Tibial nerve (tissue), 4 donors: ENCODE measurements around the gene RPS6KA6. TPM values are rescaled to one million over a fixed set of nuclear protein-coding genes. Genes with fewer than 3 reads are reported as not detected.

Source experiments
- DNase-seq, 2 donors: peaks; one replicate each; pipeline ENCODE4 v3.0.0-alpha.2; 2019; ENCODE audit warnings: low spot score in 2 of 2
- H3K27ac ChIP-seq, 4 donors: fragments of 200-600 bp; sonication (generic) in 3 of 4; one replicate each; pipeline ENCODE4 v1.5.1; 2017 to 2019; ENCODE audit warnings: mild to moderate bottlenecking in 1 of 4
- H3K27me3 ChIP-seq, 2 donors: fragments of 200-600 bp; sonication (generic) in 1 of 2; one replicate each; pipeline versions ENCODE4 v1.5.1 to v1.6.0; 2017 to 2019
- H3K36me3 ChIP-seq, 3 donors: fragments of 200-600 bp; sonication (generic); one replicate each; pipeline ENCODE4 v1.5.1; 2018 to 2019
- H3K4me1 ChIP-seq, 4 donors: fragments of 200-600 bp; sonication (generic) in 3 of 4; one replicate each; pipeline ENCODE4 v1.5.1; 2017 to 2019
- H3K4me3 ChIP-seq, 4 donors: fragments of 200-600 bp; sonication (generic) in 3 of 4; one replicate each; pipeline ENCODE4 v1.5.1; 2017 to 2019; ENCODE audit warnings: mild to moderate bottlenecking in 1 of 4, moderate library complexity in 1 of 4
- H3K9me3 ChIP-seq, 4 donors: fragments of 200-600 bp; sonication (generic) in 3 of 4; one replicate each; pipeline ENCODE4 v1.5.1; 2017 to 2019
- CTCF ChIP-seq, 5 experiments: fragments of 200-600 bp in 3 of 5; fragments of 450-650 bp in 2 of 5; sonication (generic) in 3 of 5; IDR thresholded peaks; one replicate each; pipeline ENCODE4 v1.5.1; 2016 to 2019; ENCODE audit warnings: antibody characterized with exemption in 5 of 5, mild to moderate bottlenecking in 3 of 5, moderate library complexity in 2 of 5
- EP300 ChIP-seq, 2 donors: sonication (generic); formaldehyde crosslinking; IDR thresholded peaks; one replicate each; pipeline ENCODE4 v1.6.1; 2017; ENCODE audit warnings: antibody characterized with exemption in 2 of 2, mild to moderate bottlenecking in 1 of 2
- POLR2A ChIP-seq, 2 donors: fragments of 450-650 bp; IDR thresholded peaks; one replicate each; pipeline ENCODE4 v1.6.1; 2017; ENCODE audit warnings: antibody characterized with exemption in 2 of 2, mild to moderate bottlenecking in 2 of 2, moderate library complexity in 2 of 2
- WGBS, 2 donors: methylation state at CpG; one replicate each; pipeline ENCODE4 v1.1.5; 2018; 5-methylcytosine and 5-hydroxymethylcytosine counted together
- total RNA-seq, 4 donors: library from RNA; depleted of rRNA; stranded (reverse); fragments of >200 nt; gene quantifications; one replicate each; pipeline ENCODE4 v1.1.0, GENCODE V29; 2016

Gene RPS6KA6
- total RNA-seq, 4 donors from 2014 or later: 0.60 to 4.3 (median 1.4) TPM

DNA sequence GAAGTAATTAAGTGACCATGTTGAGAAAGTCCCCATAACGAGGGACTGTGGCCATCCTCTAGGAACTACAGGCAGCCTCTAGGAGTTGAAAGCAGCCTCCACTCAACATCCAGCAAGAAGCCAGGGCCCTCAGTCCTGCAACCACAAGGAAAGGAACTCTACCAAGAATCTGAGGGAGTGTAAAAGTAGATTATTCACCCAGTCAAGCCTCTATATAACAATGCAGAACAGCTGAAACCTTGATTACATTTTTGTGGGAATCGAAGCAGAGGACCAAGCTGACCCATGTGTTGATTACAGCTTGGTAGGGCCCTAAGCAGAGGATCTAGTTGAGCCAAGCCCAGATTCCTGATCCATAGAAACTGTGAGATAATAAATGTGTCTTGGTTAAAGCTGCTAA, 17.1 kb downstream of the RPS6KA6 start:
- H3K4me1 ChIP-seq: no peaks in the 10 kb centered on the region
- no peaks in the 10 kb centered on the region for H3K27me3 ChIP-seq
- H3K9me3 ChIP-seq: no peaks in the 10 kb centered on the region
- no peak for TF ChIP-seq EP300 (IDR thresholded peaks at IDR 0.05)
- no peak for TF ChIP-seq CTCF (IDR thresholded peaks at IDR 0.05)
- no peak for TF ChIP-seq POLR2A (IDR thresholded peaks at IDR 0.05)
- H3K36me3 ChIP-seq: no peaks in the 10 kb centered on the region
- no peak overlapping the region for H3K4me3 ChIP-seq
- no peak for DNase-seq
- WGBS, 2 donors: 67 to 100% methylated on average over 2 of the region's 2 CpGs
- H3K27ac ChIP-seq: no peak overlapping the region

- no peak overlapping the region for H3K4me3 ChIP-seq
- no peaks in the 10 kb centered on the region for H3K36me3 ChIP-seq
- no peak for TF ChIP-seq EP300 (IDR thresholded peaks at IDR 0.05)
- TF ChIP-seq POLR2A (IDR thresholded peaks at IDR 0.05): no peak
- TF ChIP-seq CTCF (IDR thresholded peaks at IDR 0.05): no peak
- no peak for DNase-seq
- H3K4me1 ChIP-seq: no peaks in the 10 kb centered on the region
- H3K9me3 ChIP-seq: no peaks in the 10 kb centered on the region
- 79 to 100% methylated on average over 2 of the region's 2 CpGs for WGBS, 2 donors
- no peaks in the 10 kb centered on the region for H3K27me3 ChIP-seq
- no peak overlapping the region for H3K27ac ChIP-seq
Measured at GRCh38 chrX:84168574-84168973, 19.4 kb downstream of the RPS6KA6 start.

DNA sequence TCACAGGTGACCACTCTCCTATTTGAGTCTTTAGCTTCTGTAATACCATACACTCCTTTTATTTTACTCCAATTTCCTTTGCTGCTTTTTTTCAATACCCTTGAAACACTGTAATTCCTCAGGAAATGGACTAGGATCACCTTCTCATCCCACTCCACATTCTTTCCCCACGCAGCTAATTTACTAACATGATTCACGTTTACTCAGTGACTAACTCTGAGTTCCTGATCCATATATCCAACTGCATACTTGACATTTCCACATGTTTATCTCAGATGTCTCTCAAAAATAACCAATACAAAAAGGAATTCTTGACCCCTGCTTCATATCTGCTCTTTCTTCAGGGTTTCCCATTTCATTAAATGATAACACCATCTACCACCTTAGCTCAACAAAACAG, 19.9 kb downstream of the RPS6KA6 start:
- H3K9me3 ChIP-seq: no peaks in the 10 kb centered on the region
- DNase-seq: no peak
- H3K4me3 ChIP-seq: no peak overlapping the region
- no peaks in the 10 kb centered on the region for H3K4me1 ChIP-seq
- TF ChIP-seq POLR2A (IDR thresholded peaks at IDR 0.05): no peak
- no peak for TF ChIP-seq CTCF (IDR thresholded peaks at IDR 0.05)
- no peak for TF ChIP-seq EP300 (IDR thresholded peaks at IDR 0.05)
- no peak overlapping the region for H3K27ac ChIP-seq
- H3K36me3 ChIP-seq: no peaks in the 10 kb centered on the region
- H3K27me3 ChIP-seq: no peaks in the 10 kb centered on the region
- 44 to 47% methylated on average over 2 of the region's 2 CpGs for WGBS, 2 donors

DNA sequence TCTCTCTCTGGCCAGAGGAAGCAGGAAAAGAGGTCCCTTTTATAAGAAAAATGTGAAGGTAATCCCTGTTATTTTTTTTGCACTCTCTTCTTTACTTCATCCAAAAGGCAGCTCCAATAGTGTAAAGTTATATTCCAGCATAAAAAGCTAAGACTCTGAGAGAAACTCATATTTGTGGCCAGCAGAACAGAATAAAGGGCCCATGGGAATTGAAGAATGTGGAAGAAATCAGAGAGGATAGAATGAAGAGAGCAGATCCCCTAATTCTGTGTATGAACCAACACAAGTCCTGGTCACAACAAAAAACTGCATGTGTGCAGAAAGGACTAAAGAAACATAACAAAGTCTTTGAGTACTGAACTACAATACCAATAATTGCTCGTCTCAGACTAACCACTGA, 22.3 kb downstream of the RPS6KA6 start:
- no peak for DNase-seq
- Histone ChIP-seq H3K27ac (no peak overlapping the region), H3K9me3 (no peaks in the 10 kb centered on the region), H3K4me3 (no peak overlapping the region), H3K27me3 (no peaks in the 10 kb centered on the region), H3K36me3 (no peaks in the 10 kb centered on the region), H3K4me1 (no peaks in the 10 kb centered on the region)
- TF ChIP-seq CTCF (IDR thresholded peaks at IDR 0.05) (no peak), POLR2A (IDR thresholded peaks at IDR 0.05) (no peak)
- WGBS, 2 donors: 20 to 42% methylated on average over 1 of the region's 1 CpG

- H3K9me3 ChIP-seq: no peaks in the 10 kb centered on the region
- DNase-seq: no peak
- H3K27me3 ChIP-seq: no peaks in the 10 kb centered on the region
- H3K4me3 ChIP-seq: no peak overlapping the region
- H3K4me1 ChIP-seq: no peaks in the 10 kb centered on the region
- no peaks in the 10 kb centered on the region for H3K36me3 ChIP-seq
- no peak overlapping the region for H3K27ac ChIP-seq
- TF ChIP-seq EP300 (IDR thresholded peaks at IDR 0.05) (no peak), POLR2A (IDR thresholded peaks at IDR 0.05) (no peak), CTCF (IDR thresholded peaks at IDR 0.05) (no peak)
Measured at GRCh38 chrX:84162401-84162800, 25.6 kb downstream of the RPS6KA6 start.
